H9 (cell line): ENCODE measurements around the gene TRIAP1. TPM values are rescaled to one million over a fixed set of nuclear protein-coding genes. Genes with fewer than 3 reads are reported as not detected.

ENCODE experiments used
- DNase-seq: peaks from one replicate; pipeline ENCODE4 v3.0.0-alpha.2; 2017
- H2AFZ ChIP-seq: one replicate; pipeline ENCODE4 v1.6.1; 2013; ENCODE audit warnings: mild to moderate bottlenecking, low read length, control low read depth, moderate library complexity
- H2AK5ac ChIP-seq: 2 replicates; pipeline ENCODE4 v1.6.1; 2013; ENCODE audit warnings: low read length, control low read depth, mixed read lengths; ENCODE audit not compliant: insufficient read length
- H2BK120ac ChIP-seq: one replicate; pipeline ENCODE4 v1.6.1; 2013; ENCODE audit warnings: low read depth, mild to moderate bottlenecking, low read length, control low read depth, inconsistent platforms; ENCODE audit not compliant: poor library complexity, severe bottlenecking
- H2BK12ac ChIP-seq: 2 replicates; pipeline ENCODE4 v1.6.1; 2013; ENCODE audit warnings: low read length, control low read depth, mixed read lengths, low read depth; ENCODE audit not compliant: insufficient read length
- H2BK15ac ChIP-seq: 2 replicates; pipeline ENCODE4 v1.6.1; 2013; ENCODE audit warnings: low read depth, low read length, control low read depth
- H2BK20ac ChIP-seq: one replicate; pipeline ENCODE4 v1.6.1; 2013; ENCODE audit warnings: low read depth, mild to moderate bottlenecking, low read length, control low read depth, inconsistent platforms; ENCODE audit not compliant: poor library complexity, severe bottlenecking
- H2BK5ac ChIP-seq: 2 replicates; pipeline ENCODE4 v1.6.1; 2013; ENCODE audit warnings: low read length, control low read depth, mixed read lengths; ENCODE audit not compliant: insufficient read length
- H3K14ac ChIP-seq: 2 replicates; pipeline ENCODE4 v1.6.1; 2013; ENCODE audit warnings: low read length, control low read depth; ENCODE audit not compliant: insufficient read depth
- H3K18ac ChIP-seq: 2 replicates; pipeline ENCODE4 v1.6.1; 2013; ENCODE audit warnings: low read depth, mild to moderate bottlenecking, mixed read lengths, low read length, control low read depth; ENCODE audit not compliant: insufficient read length
- H3K23ac ChIP-seq: 2 replicates; pipeline ENCODE4 v1.6.1; 2013; ENCODE audit warnings: low read length, control low read depth, mixed read lengths, low read depth; ENCODE audit not compliant: insufficient read length
- H3K23me2 ChIP-seq: 2 replicates; pipeline ENCODE4 v1.6.1; 2013; ENCODE audit warnings: low read depth, mild to moderate bottlenecking, mixed read lengths, low read length, control low read depth; ENCODE audit not compliant: insufficient read length, poor library complexity, severe bottlenecking
- H3K27ac ChIP-seq: 2 replicates; pipeline ENCODE4 v1.5.1; 2013; ENCODE audit warnings: low read length, control low read depth, mixed read lengths, low read depth; ENCODE audit not compliant: insufficient read length
- H3K27me3 ChIP-seq: 2 replicates; pipeline ENCODE4 v1.6.1; 2013; ENCODE audit warnings: low read length, control low read depth, inconsistent platforms; ENCODE audit not compliant: insufficient read depth
- H3K4ac ChIP-seq: 2 replicates; pipeline ENCODE4 v1.6.1; 2013; ENCODE audit warnings: low read depth, mild to moderate bottlenecking, control low read depth, inconsistent platforms, low read length, moderate library complexity
- H3K4me1 ChIP-seq: 2 replicates; pipeline ENCODE4 v1.6.1; 2013; ENCODE audit warnings: low read length, control low read depth, inconsistent platforms; ENCODE audit not compliant: insufficient read depth
- H3K4me2 ChIP-seq: 2 replicates; pipeline ENCODE4 v1.6.1; 2013; ENCODE audit warnings: low read length, control low read depth, mixed read lengths; ENCODE audit not compliant: insufficient read length, insufficient read depth
- H3K56ac ChIP-seq: 2 replicates; pipeline ENCODE4 v1.6.1; 2013; ENCODE audit warnings: low read depth, mild to moderate bottlenecking, mixed read lengths, low read length, control low read depth; ENCODE audit not compliant: insufficient read length
- H3K79me1 ChIP-seq: 2 replicates; pipeline ENCODE4 v1.6.1; 2013; ENCODE audit warnings: low read depth, mild to moderate bottlenecking, moderate library complexity, low read length, control low read depth, inconsistent platforms; ENCODE audit not compliant: insufficient read depth, poor library complexity, severe bottlenecking
- H3K79me2 ChIP-seq: 2 replicates; pipeline ENCODE4 v1.6.1; 2013; ENCODE audit warnings: low read length, control low read depth, inconsistent platforms; ENCODE audit not compliant: insufficient read depth
- H3K9ac ChIP-seq: 2 replicates; pipeline ENCODE4 v1.6.1; 2013; ENCODE audit warnings: low read length, control low read depth, mixed read lengths; ENCODE audit not compliant: insufficient read length; ENCODE audit errors: extremely low read depth
- H3K9me3 ChIP-seq: one replicate; pipeline ENCODE4 v1.6.1; 2013; ENCODE audit warnings: low read depth, low read length, inconsistent platforms; ENCODE audit not compliant: control insufficient read depth
- H3T11ph ChIP-seq: one replicate; pipeline ENCODE4 v1.6.1; 2013; ENCODE audit warnings: mild to moderate bottlenecking, low read length, control low read depth, inconsistent platforms
- H4K20me1 ChIP-seq: one replicate; pipeline ENCODE4 v1.6.1; 2013; ENCODE audit not compliant: control insufficient read depth, insufficient read length, insufficient read depth
- H4K5ac ChIP-seq: 2 replicates; pipeline ENCODE4 v1.6.1; 2013; ENCODE audit warnings: low read depth, mild to moderate bottlenecking, mixed read lengths, low read length, control low read depth; ENCODE audit not compliant: insufficient read length
- H4K8ac ChIP-seq: replicated peaks from 2 replicates; pipeline ENCODE4 v1.6.1; 2013; ENCODE audit warnings: low read length, control low read depth, mixed read lengths, low read depth; ENCODE audit not compliant: insufficient read length
- H4K91ac ChIP-seq: 2 replicates; pipeline ENCODE4 v1.6.1; 2013; ENCODE audit warnings: low read depth, mild to moderate bottlenecking, moderate library complexity, mixed read lengths, low read length, control low read depth; ENCODE audit not compliant: insufficient read length
- H3K27ac Mint-ChIP-seq, 3 experiments: 2 replicates in 2 of 3; 3 replicates in 1 of 3; pipeline ENCODE4 v1.8.0; 2020 to 2021; ENCODE audit warnings: mixed read lengths in 3 of 3, mild to moderate bottlenecking in 1 of 3, moderate library complexity in 1 of 3
- H3K27me3 Mint-ChIP-seq: 2 replicates; pipeline ENCODE4 v1.8.0; 2021; ENCODE audit warnings: low read depth, mild to moderate bottlenecking, moderate library complexity, mixed read lengths
- H3K36me3 Mint-ChIP-seq, 3 experiments: 2 replicates in 2 of 3; 3 replicates in 1 of 3; pipeline ENCODE4 v1.8.0; 2020 to 2021; ENCODE audit warnings: low read depth in 3 of 3, mixed read lengths in 3 of 3; ENCODE audit not compliant: insufficient read depth in 1 of 3
- H3K4me1 Mint-ChIP-seq, 2 experiments: 2 replicates each; pipeline ENCODE4 v1.8.0; 2020; ENCODE audit warnings: mixed read lengths in 2 of 2
- H3K4me3 Mint-ChIP-seq, 2 experiments: 2 replicates in 1 of 2; 3 replicates in 1 of 2; pipeline ENCODE4 v1.8.0; 2020 to 2021; ENCODE audit warnings: mild to moderate bottlenecking in 2 of 2, mixed read lengths in 2 of 2, moderate library complexity in 1 of 2
- H3K9me3 Mint-ChIP-seq, 2 experiments: 2 replicates in 1 of 2; 3 replicates in 1 of 2; pipeline ENCODE4 v1.8.0; 2020; ENCODE audit warnings: mild to moderate bottlenecking in 2 of 2, mixed read lengths in 2 of 2, moderate library complexity in 1 of 2
- CTCF ChIP-seq: fragments of 200-600 bp; sonication (generic); conservative IDR thresholded peaks from 3 replicates; pipeline ENCODE4 v1.8.0; 2021; ENCODE audit warnings: antibody characterized with exemption, mild to moderate bottlenecking
- WGBS: extraction: QIAGEN DNeasy Blood & Tissue Kit; methylation state at CpG from one replicate; pipeline ENCODE4 v1.1.7; 2013; ENCODE audit warnings: missing lambda C conversion rate, low lambda C conversion rate, mixed read lengths; ENCODE audit not compliant: insufficient read length; ENCODE audit errors: extremely low coverage; 5-methylcytosine and 5-hydroxymethylcytosine counted together
- total RNA-seq: library from RNA; stranded (reverse); gene quantifications from 2 replicates; pipeline ENCODE4 v1.2.1, GENCODE V29; 2021

The TRIAP1 gene
- total RNA-seq, 1 experiment from 2014 or later, result 70.4 TPM

GRCh38 chr12:120408771-120409170, 37.4 kb downstream of the TRIAP1 start:
- Histone ChIP-seq H4K91ac (no peak overlapping the region), H3K9ac (no peak overlapping the region), H3K4ac (no peak overlapping the region), H3K27me3 (no peaks in the 10 kb centered on the region), H3K27ac (no peak overlapping the region), H4K5ac (no peak overlapping the region), H3K18ac (no peak overlapping the region), H4K8ac (no peak overlapping the region), H2AK5ac (no peak overlapping the region), H4K20me1 (no peaks in the 10 kb centered on the region), H2BK20ac (no peak overlapping the region), H3K23ac (no peak overlapping the region), H3K56ac (no peak overlapping the region), H3K14ac (no peak overlapping the region), H3K79me1 (no peaks in the 10 kb centered on the region), H2AFZ (no peak overlapping the region), H2BK5ac (no peak overlapping the region), H3K4me2 (no peak overlapping the region), H3K4me1 (no peaks in the 10 kb centered on the region), H3K23me2 (no peaks in the 10 kb centered on the region), H3K79me2 (no peaks in the 10 kb centered on the region), H2BK120ac (no peak overlapping the region), H3K9me3 (no peaks in the 10 kb centered on the region), H3T11ph (no peak overlapping the region), H2BK12ac (no peak overlapping the region), H2BK15ac (no peak overlapping the region)
- Mint-ChIP-seq H3K36me3 (peaks cover 0 to 2% (median 0%) of the 10 kb centered on the region in 3 experiments; a peak in 1 of 7 replicates), H3K27me3 (peaks cover 2% of the 10 kb centered on the region; the same call in 1 of the 2 replicates), H3K4me3 (no peak overlapping the region), H3K4me1 (peaks cover 10 to 13% of the 10 kb centered on the region in 2 experiments), H3K27ac (no peak overlapping the region; a peak in 1 of 7 replicates), H3K9me3 (peaks cover 0 to 3% of the 10 kb centered on the region in 2 experiments; a peak in 1 of 5 replicates)
- WGBS, result no CpG with 5 or more reads among the region's 11 CpGs
- no peak for TF ChIP-seq CTCF
- no peak for DNase-seq
